GM15510 (cell line): ENCODE results near the gene SPATC1L.

ENCODE experiments used
- POLR2A ChIP-seq: IDR thresholded peaks from 3 replicates; pipeline ENCODE4 v1.6.1; 2011; ENCODE audit warnings: borderline replicate concordance; ENCODE audit not compliant: insufficient read length; ENCODE audit errors: extremely low read depth

The SPATC1L gene

DNA sequence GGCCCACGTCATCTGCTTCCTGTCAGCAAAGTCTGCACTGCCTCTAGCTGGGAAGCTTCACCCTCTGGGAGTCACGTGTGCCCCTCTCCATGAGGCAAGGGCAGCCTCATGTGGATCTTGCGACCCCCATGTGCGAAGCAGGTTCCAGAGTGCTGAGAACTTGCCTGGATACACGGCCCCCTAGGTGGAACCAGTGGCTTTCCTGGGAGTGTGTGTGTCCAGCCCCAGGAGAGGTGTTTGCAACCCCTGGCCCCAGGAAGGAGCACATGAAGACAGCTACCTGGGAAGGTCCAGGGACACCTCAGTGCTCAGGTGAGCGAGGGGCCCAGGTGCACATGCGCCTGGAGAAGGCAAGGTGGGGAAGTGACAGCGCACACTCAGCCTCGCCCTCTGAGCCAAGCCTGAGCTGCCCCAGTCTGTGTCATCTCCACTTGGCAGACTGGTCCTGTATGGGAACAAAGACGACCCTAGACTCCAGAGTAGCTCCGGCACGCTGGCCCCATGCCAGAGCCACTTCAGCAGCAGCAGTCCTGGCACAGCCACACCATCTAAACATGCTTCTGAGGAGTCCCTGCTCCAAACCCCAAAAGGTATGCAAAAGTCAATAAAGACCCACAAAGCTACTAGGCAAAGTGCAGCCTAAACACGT lies 35.5 kb upstream of the SPATC1L start:
- no peak for TF ChIP-seq POLR2A

DNA sequence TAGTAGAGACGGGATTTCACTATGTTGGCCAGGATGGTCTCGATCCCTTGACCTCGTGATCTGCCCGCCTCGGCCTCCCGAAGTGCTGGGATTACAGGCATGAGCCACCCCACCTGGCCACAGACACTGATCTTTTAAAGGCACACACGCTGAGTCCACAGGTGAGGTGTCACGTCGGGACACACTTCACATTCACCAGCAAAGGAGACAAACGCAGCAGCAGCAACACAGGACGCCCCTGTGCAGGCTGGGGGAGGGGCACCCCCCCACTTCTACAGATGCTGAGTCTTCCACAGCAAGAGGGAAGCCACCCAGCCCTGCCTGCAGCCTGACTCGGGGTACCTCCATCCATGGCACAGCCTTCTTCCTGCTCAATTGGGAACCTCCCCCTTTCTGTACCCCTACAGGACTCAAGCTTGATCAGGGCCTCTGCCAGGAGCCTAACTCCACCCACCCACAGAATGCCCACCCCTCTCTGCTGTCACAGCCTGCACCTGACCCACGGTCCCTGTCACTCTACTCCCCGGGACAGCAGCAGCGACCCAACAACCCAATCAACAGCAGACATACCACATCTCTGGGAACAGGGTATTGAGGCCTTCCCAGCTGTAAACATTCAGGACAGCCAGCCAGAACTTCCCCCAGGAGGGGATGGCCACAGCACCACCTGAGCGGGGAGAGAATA lies 34.8 kb upstream of the SPATC1L start:
- TF ChIP-seq POLR2A = no peak

DNA sequence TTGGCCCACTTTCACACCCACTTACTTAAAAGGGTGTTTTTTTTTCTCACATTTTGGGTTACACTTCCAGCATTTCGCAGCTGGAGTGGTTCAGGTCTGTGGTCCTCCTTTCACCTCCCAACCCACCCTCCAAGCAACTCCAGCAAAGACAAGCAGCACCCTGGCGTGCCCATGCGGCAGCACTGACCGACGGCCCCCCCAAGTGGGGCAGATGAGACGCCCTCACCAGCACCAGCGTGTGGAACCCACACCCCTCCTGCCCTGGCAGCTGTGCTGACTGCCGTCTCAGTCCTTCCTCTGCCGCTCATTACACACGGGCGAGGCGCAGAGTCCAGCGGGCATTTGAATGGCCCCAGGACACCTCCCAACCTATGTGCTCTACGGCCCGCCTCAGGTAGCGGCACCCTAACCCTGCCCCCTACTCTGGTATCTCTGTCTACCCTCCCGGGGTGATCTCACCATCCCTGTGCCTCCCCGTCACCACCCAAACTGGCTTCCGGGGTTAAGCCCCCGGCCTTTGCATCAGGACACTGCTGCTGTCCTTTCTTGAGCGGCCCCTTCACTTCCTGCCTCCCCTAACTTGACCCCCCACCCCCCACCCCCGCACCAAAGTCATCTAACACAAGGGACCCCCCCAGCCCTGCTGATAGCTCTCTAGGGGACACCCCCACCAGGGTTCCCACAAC lies 33.4 kb upstream of the SPATC1L start:
- no peak for TF ChIP-seq POLR2A

DNA sequence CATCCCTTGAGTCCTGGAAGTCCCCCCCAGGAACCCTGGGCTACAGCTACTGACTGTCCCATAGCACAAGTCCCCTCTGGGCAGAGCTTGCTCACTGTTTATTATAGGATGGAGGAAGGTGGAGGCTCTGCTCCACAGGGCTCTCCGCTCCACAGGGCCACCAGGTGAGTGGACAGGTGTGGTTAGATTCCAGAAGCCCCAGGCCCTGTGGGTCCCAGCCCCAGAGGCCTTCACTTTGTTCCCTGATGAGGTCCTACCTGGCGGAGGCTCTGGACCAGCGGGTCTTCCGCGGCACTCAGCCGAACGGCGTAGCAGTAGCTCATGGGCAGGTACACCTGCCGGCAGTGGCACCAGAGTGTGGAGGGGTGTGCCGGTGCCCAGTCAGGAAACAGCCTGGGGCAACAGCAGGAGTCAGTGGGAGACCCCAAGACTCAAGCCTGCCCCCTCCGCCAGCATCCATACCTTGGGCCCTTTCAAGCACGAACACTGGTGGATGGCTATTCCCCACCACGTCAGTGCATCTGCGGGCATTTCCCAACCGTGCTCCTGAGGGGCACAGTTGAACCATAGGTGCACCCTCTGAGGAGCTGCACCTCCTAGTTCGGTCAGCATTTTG lies 32.0 kb upstream of the SPATC1L start:
- TF ChIP-seq POLR2A = no peak

DNA sequence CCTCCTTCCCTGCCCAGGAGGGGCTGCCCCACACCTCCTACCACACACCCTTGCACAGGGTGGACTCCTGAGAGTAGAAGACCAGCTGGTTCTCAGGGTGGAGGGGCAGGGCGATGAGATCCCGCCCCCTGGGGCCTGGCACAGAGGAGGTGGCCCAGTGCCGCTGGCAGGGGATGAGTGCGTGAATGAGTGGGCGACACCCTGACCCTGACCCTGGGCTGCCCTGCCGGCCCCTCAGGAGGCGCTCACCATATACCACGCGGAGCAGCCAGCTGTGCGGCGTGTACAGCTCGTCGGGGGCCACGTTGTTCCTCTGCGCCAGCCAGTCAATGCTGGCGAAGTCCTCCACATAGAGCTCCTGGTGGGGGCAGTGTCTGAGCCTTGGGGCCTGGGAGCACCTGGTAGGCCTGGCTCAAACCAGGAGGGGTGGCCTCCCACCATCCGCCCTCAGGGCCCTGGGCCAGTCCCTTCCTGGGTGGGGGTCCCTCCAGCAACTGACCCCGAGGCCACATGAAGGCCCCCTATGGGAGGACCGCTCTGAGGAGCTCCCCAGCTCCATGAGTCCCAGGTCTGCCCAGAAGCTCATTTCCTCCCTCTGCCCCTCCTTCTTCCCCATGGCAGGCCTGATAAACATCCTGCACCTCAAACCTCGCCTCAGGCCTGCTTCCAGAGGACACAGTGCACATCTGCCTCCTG lies 31.3 kb upstream of the SPATC1L start:
- no peak for TF ChIP-seq POLR2A

DNA sequence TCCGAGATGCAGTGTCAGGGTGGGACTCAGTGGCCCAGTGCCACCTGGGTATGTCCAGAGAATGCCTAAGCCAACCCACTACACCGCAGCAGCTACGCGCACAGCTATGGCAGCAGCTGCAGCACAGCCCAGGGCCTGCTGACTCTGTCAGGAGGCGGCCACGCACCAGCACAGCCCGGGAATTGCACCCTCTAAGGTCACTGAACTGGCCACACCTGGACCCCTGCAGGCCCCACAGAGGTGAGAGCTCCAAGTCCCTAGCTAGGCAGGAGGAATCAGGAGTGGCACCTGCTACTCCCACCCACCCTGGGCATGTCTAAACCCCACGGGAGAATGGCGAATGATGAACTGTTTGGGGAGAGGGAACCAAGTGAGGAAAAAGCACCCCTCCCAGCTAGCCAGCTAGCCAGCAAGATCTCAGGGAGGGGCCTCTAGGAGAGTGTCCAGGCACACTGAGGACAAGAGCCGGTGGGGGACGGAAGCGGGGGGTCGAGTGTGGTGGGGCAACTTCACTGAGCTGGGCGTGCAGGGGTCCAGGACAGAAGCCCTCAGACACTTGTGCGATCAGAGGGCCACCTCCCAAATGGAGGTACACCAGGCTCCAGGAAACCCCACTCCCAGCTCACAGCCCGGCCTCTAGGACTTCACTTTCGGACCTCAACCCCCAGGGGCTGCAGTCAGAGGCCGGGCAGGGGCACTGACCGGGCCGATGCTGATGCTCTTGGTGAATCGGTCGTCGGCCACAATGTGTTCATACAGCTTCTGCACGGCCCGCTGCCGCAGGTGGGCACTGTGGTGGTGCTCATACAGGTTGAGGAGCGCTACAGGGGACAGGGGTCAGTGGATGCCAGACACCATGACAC lies 30.4 kb upstream of the SPATC1L start:
- TF ChIP-seq POLR2A = no peak

DNA sequence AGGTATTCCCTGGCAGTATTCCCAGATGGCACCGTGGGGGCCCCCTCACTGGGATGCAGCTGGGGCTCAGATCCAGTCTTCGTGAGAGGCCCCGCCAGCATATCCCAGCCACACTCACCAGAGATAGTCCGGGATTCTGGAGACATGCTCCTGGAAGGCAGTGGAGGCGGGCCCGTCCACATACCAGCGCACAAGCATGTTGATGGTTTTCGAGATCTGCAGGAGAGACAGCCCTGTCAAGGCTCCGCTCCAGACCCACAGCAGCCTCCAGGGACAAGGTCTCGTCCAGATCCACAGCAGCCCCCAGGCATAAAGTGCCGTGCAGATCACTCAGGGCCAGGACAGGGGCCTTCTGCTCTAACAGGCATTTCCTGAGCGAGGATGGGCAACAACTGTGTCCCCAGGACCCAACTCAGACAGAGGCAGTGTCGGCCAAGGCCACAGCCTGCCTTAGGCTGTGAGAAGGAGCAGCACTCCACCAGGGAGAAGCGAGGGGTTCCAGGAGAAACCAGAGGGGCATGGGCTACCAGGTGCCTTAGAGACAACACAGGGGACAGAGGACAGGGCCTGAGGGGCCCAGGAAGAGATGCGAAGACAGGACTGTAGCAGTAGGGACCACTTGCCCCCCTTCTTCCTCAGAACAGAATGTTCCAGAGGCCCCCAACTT lies 29.5 kb upstream of the SPATC1L start:
- TF ChIP-seq POLR2A = no peak

DNA sequence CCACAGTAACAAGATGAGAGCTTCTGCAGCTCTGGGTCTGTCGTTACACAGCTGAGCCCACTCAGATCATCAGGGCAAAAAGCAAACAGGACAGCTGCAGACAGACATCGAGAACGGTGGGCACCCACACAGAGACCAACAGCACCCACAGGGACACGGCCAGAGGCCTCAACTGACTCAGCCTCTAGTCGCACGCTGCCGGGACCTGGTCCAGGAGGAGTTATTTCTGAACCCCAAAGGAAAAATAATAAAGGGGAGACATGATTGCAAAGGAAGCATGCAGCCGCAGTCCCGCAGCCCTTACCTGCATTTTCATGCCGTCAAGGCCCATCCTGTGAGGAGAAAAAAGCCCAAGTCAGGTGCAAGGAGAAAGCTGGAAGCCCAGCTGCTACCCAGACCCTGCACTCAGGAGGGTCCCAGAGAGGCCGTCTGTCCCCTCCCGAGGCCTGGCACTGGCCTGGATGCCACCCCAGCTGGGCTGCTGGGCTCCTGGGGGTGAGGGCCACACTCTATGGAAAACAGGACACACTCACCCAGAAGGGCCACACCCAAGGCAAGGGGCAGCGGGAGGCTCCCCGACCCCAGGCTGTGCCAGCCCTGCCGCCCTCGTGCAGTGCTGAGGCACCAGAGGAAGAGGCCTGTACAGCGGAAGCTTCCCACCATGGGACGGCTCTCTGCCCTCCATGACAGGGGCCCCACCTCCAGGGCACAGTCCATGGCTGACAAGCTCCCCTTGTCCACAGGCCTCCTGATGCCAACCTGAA lies 28.6 kb upstream of the SPATC1L start:
- TF ChIP-seq POLR2A = no peak

DNA sequence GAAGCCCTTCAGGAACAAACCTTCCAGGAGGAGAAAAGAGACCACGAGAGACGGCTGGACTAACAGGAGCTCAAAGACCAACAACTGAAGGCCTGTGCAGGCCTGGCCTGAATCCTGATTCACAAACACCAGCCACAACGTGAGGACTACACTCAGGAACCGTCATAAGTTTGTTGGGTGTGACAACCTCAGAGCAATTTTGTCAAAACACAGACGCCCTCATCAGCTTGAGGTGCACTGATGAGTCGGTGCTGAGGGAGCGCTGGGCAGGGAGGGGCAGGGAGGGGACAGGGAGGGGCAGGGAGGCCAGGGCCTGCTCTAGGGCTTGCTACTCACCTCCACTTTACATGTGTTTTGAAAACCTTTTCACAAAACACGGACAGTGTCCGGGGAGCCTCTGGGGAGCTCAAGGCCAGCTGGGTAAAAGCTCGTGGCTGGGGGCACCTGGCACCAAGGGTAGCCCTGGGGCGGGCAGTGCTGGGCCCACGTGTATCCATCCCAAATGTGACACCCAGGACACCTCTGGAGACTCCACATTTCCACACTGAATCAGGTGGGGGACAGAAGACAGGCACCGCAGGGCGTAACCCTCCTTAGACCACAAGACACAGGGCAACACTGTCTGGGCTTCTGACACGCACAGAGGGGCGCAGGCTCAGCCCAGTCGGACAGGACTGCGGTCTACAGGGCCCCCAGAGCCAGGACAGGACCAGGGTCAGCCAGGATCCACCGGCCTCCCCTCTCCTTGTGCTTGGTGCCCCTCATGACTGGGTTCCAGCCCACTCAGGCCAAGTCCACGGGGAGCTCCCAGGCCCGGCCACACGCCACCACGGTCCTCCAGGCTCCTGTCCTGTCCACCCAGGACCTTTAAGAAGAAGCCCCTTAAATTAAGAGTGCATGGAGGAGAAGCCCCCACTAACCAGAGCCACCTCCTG lies 27.8 kb upstream of the SPATC1L start:
- no peak for TF ChIP-seq POLR2A

DNA sequence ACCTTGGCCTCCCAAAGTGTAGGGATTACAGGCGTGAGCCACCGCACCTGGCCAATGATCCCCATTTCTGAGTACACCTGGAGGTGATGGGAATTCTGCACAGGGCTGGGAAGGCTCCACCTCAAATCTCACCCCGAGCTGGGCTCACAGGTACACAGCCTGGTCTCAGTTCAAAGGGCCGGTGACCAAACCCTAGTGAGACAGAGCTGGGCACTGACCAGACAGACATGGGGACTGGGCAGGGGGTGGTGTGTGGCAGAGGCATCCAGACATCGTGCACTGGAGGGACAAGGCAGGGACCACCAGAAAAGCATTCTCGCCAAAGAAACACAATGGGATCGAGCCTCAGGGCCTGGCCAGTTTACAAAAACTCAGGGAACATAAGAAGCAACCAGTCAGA lies 27.1 kb upstream of the SPATC1L start:
- TF ChIP-seq POLR2A = no peak

DNA sequence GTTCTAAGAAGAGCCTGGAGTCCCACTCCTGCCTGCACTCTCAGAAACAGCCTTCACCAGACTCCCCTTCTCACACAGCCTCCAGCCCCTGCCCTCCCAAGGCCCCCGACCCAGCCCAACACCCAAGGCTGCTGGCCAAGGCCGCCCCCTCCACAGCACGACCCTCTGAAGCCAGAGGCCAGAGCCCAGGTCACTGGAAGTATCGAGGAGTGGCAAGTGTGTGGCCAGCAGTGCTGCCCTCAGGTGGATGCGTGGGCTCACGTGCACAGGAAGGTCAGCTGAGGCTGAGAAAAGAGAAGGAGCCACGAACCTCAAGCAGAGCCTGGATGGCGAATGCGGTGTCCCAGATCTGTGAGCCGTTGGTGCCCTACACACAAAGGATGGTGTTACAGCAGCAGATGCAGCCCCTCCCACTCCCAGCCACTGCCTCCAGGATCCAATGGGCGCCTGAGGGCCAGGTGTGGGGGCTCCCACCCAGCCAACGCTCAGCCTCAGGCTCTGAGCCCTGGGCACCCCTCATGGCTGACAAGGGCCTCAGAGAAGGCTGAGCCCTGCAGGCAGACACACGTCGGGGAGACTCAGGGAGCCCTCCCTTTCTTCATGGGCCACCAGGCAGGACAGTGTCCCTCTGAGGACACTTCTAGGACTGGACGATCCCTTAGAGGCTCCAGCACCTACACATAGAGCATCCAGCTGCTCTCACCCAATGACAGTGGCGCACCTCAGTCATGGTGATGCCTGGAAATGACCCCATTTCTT lies 26.3 kb upstream of the SPATC1L start:
- no peak for TF ChIP-seq POLR2A
